ENCODE measurements around the gene LIMA1. TPM values are rescaled to one million over a fixed set of nuclear protein-coding genes. Genes with fewer than 3 reads are reported as not detected.
"Not testable (repeated sequence)": the region's sequence is repeated elsewhere in the genome, so short reads cannot be mapped to it uniquely, and the experiment has no call there.

Gene LIMA1
- 100 to 1,000 TPM; 151 to 259 (median 243) TPM for total RNA-seq

- 1% methylated on average over 51 of the region's 52 CpGs; no CpG with 5 or more reads in 1 of the 2 donors for WGBS, 2 donors (ENCODE audit: low coverage in 1 of 2)
- intact Hi-C loops (cut with DNase I; ENCODE audit: low total_unique reads), result no loop called here
Observed at GRCh38 chr12:50283229-50283923, at the start of gene LIMA1. Gene LIMA1 (minus strand): TSS chr12:50283520. CDS start chr12:50248751, 34,769 bp downstream.

GRCh38 chr12:50331745-50332144 is 48.4 kb upstream of the LIMA1 start:
- no peak overlapping the region for H3K27ac ChIP-seq
- no peaks in the 10 kb centered on the region for H3K27me3 ChIP-seq
- intact Hi-C loops (cut with DNase I; ENCODE audit: low total_unique reads), result no loop called here
- 80 to 88% methylated on average over 1 of the region's 1 CpG for WGBS, 2 donors (ENCODE audit: low coverage in 1 of 2)
- no peaks in the 10 kb centered on the region for H3K9me3 ChIP-seq
- H3K4me1 ChIP-seq, result peaks cover 0 to 5% (median 5%) of the 10 kb centered on the region in 4 donors
- TF ChIP-seq EP300 (IDR thresholded peaks at IDR 0.05; ENCODE audit: low read depth) (no peak), CTCF (IDR thresholded peaks at IDR 0.05) (no peak), POLR2AphosphoS5 (IDR thresholded peaks at IDR 0.05) (no peak), POLR2A (IDR thresholded peaks at IDR 0.05) (no peak)
- H3K36me3 ChIP-seq, result no peaks in the 10 kb centered on the region
- no peak for DNase-seq
- in situ Hi-C loops (cut with MboI; ENCODE audit: low pct_ligation_motif_present in 1 of 4, low pct_unique_long_range_greater_than_20kb in 1 of 4, low sequenced_read_pairs in 3 of 4), result no loop called here
- H3K4me3 ChIP-seq, result no peak overlapping the region

More at GRCh38 chr12:50283229-50283923, at the start of gene LIMA1:
- peak within 1 kb of the TSS; percentile 81 to 89 (median 87) for H3K27ac ChIP-seq
- H3K4me1 ChIP-seq, result peaks cover 3 to 53% (median 23%) of the 10 kb centered on the region in 4 donors
- peak within 1 kb of the TSS; percentile 50 to 78 (median 62) for H3K4me3 ChIP-seq
- in situ Hi-C loops (cut with MboI; ENCODE audit: low pct_ligation_motif_present in 1 of 4, low pct_unique_long_range_greater_than_20kb in 1 of 4, low sequenced_read_pairs in 3 of 4), result no loop called here
- no peaks in the 10 kb centered on the region for H3K27me3 ChIP-seq
- no peak for TF ChIP-seq EP300 (IDR thresholded peaks at IDR 0.05; ENCODE audit: low read depth)
- peak in 3 of 5 experiments; percentile 41 to 70 (median 49) for TF ChIP-seq CTCF (IDR thresholded peaks at IDR 0.05)
- peak; percentile 94 for TF ChIP-seq POLR2A (IDR thresholded peaks at IDR 0.05)
- peak; percentile 80 to 96 (median 95) for TF ChIP-seq POLR2AphosphoS5 (IDR thresholded peaks at IDR 0.05)
- no peaks in the 10 kb centered on the region for H3K9me3 ChIP-seq
- DNase-seq, result peak; percentile 96
- H3K36me3 ChIP-seq, result no peaks in the 10 kb centered on the region

- peaks cover 0 to 23% (median 10%) of the 10 kb centered on the region in 4 donors for H3K4me1 ChIP-seq
- H3K9me3 ChIP-seq; H3K4me3 ChIP-seq; DNase-seq; in situ Hi-C loops (cut with MboI; ENCODE audit: low pct_ligation_motif_present in 1 of 4, low pct_unique_long_range_greater_than_20kb in 1 of 4, low sequenced_read_pairs in 3 of 4); H3K27ac ChIP-seq; H3K27me3 ChIP-seq; H3K36me3 ChIP-seq; intact Hi-C loops (cut with DNase I; ENCODE audit: low total_unique reads): not testable (repeated sequence)
- 90% methylated on average over 5 of the region's 5 CpGs; no CpG with 5 or more reads in 1 of the 2 donors for WGBS, 2 donors (ENCODE audit: low coverage in 1 of 2)
Observed at GRCh38 chr12:50328664-50329063, 45.3 kb upstream of the LIMA1 start.

GRCh38 chr12:50326590-50327284 is 43.4 kb upstream of the LIMA1 start:
- H3K4me1 ChIP-seq, result peaks cover 0 to 28% (median 13%) of the 10 kb centered on the region in 4 donors
- WGBS, 2 donors (ENCODE audit: low coverage in 1 of 2), result 38 to 45% methylated on average over 4 of the region's 4 CpGs
- H3K36me3 ChIP-seq, result no peaks in the 10 kb centered on the region
- intact Hi-C loops (cut with DNase I; ENCODE audit: low total_unique reads) (no loop called here), in situ Hi-C loops (cut with MboI; ENCODE audit: low pct_ligation_motif_present in 1 of 4, low pct_unique_long_range_greater_than_20kb in 1 of 4, low sequenced_read_pairs in 3 of 4) (no loop called here)
- no peaks in the 10 kb centered on the region for H3K9me3 ChIP-seq
- peak; percentile 50 for DNase-seq
- H3K27ac ChIP-seq, result peak overlapping the region; percentile 59 to 76 (median 70)
- no peaks in the 10 kb centered on the region for H3K27me3 ChIP-seq
- H3K4me3 ChIP-seq, result peak overlapping the region in 1 of 4 donors; percentile 10
- TF ChIP-seq POLR2A (IDR thresholded peaks at IDR 0.05) (no peak), POLR2AphosphoS5 (IDR thresholded peaks at IDR 0.05) (peak in 1 of 3 donors; percentile 48), CTCF (IDR thresholded peaks at IDR 0.05) (peak in 2 of 5 experiments; percentile 18 to 19), EP300 (IDR thresholded peaks at IDR 0.05; ENCODE audit: low read depth) (no peak)

Data from transverse colon (tissue), 4 donors.